OCI-LY7 (cell line): ENCODE measurements around the gene ARHGAP31. TPM values are rescaled to one million over a fixed set of nuclear protein-coding genes. Genes with fewer than 3 reads are reported as not detected.
A peak's percentile ranks its signal among the peaks of the same experiment; 100 is the strongest.

Experiments
- BruUV-seq: library from RNA; stranded (reverse); fragments of 400-500 nt; replicated peaks from 2 replicates; lab custom pipeline; 2021; lab: Mats Ljungman, UMichigan
- CTCF ChIA-PET: fragments of 300-600 bp; sonication (Branson Sonifier 250); formaldehyde crosslinking; loops from one replicate; lab custom pipeline; 2022; ENCODE audit warnings: antibody characterized with exemption; ENCODE audit not compliant: unreplicated experiment; lab: Charles Lee
- POLR2A ChIA-PET: fragments of 300-600 bp; sonication (Branson Sonifier 250); formaldehyde crosslinking; loops from one replicate; lab custom pipeline; 2022; ENCODE audit warnings: antibody characterized with exemption; lab: Charles Lee
- DNase-seq: peaks from one replicate; pipeline ENCODE4 v3.0.0-alpha.2; 2015; ENCODE audit warnings: low spot score
- H2AFZ ChIP-seq: fragments of 200-600 bp; sonication (generic), shearing (Covaris generic); 2 replicates; pipeline ENCODE4 v1.6.1; 2014; ENCODE audit warnings: mild to moderate bottlenecking, antibody characterized with exemption, low read length, moderate library complexity
- H3K27ac ChIP-seq: fragments of 200-600 bp; sonication (generic); 2 replicates; pipeline ENCODE4 v1.5.1; 2014; ENCODE audit warnings: mixed run types, low read depth, mild to moderate bottlenecking, moderate library complexity, low read length, inconsistent platforms; ENCODE audit not compliant: poor library complexity, severe bottlenecking
- H3K36me3 ChIP-seq: fragments of 200-600 bp; sonication (generic); 2 replicates; pipeline ENCODE4 v1.6.1; 2014; ENCODE audit warnings: mild to moderate bottlenecking, antibody characterized with exemption, low read length, moderate library complexity, mixed read lengths; ENCODE audit not compliant: insufficient read depth
- H3K4me1 ChIP-seq: fragments of 200-600 bp; sonication (generic); 2 replicates; pipeline ENCODE4 v1.5.1; 2014; ENCODE audit warnings: mild to moderate bottlenecking, low read length; ENCODE audit not compliant: insufficient read depth, poor library complexity, severe bottlenecking
- H3K4me2 ChIP-seq: fragments of 200-600 bp; sonication (generic); 2 replicates; pipeline ENCODE4 v1.6.1; 2014; ENCODE audit warnings: mild to moderate bottlenecking, low read length
- H3K4me3 ChIP-seq: fragments of 200-600 bp; sonication (generic); 2 replicates; pipeline ENCODE4 v1.5.1; 2014; ENCODE audit warnings: mild to moderate bottlenecking, low read depth, low read length; ENCODE audit not compliant: poor library complexity, severe bottlenecking
- H3K79me2 ChIP-seq: fragments of 200-600 bp; sonication (generic); 2 replicates; pipeline ENCODE4 v1.6.1; 2016; ENCODE audit warnings: low read depth, mild to moderate bottlenecking, low read length, moderate library complexity, mixed read lengths; ENCODE audit not compliant: insufficient read depth
- H3K9me2 ChIP-seq: fragments of 200-600 bp; sonication (generic); 2 replicates; pipeline ENCODE4 v1.6.1; 2016; ENCODE audit warnings: mild to moderate bottlenecking, low read length, mixed read lengths; ENCODE audit not compliant: insufficient read depth
- H3K9me3 ChIP-seq: fragments of 200-600 bp; sonication (generic); 2 replicates; pipeline ENCODE4 v1.6.1; 2014; ENCODE audit warnings: mild to moderate bottlenecking, mixed run types, low read length, mixed read lengths
- H4K20me1 ChIP-seq: fragments of 200-600 bp; sonication (generic); 2 replicates; pipeline ENCODE4 v1.6.1; 2014; ENCODE audit warnings: mild to moderate bottlenecking, antibody characterized with exemption, low read length, moderate library complexity, mixed read lengths; ENCODE audit not compliant: insufficient read depth
- CTCF ChIP-seq: fragments of 200-600 bp; sonication (generic); conservative IDR thresholded peaks from 2 replicates; pipeline ENCODE4 v1.5.1; 2014; ENCODE audit warnings: mild to moderate bottlenecking, antibody characterized with exemption, low read length, moderate library complexity, mixed read lengths
- EZH2phosphoT487 ChIP-seq: fragments of 200-600 bp; sonication (generic); IDR thresholded peaks from 2 replicates; pipeline ENCODE4 v1.6.1; 2018; ENCODE audit warnings: low read depth, borderline replicate concordance, mild to moderate bottlenecking, mixed run types, antibody characterized with exemption, low read length, moderate library complexity, mixed read lengths
- intact Hi-C: fragments of 100-400 bp; cut with micrococcal nuclease; formaldehyde crosslinking; loops from one replicate; pipeline ENCODE4 v1.10.0; 2022; ENCODE audit not compliant: unreplicated experiment
- total RNA-seq, 2 experiments: library from RNA; depleted of rRNA in 1 of 2; stranded (reverse); fragments of >200 nt in 1 of 2; shearing (Covaris generic) in 1 of 2; gene quantifications; 2 replicates each; pipeline ENCODE4 v1.2.3, GENCODE V29; 2014 to 2022

Gene ARHGAP31
- total RNA-seq, 2 experiments from 2014 or later: 2.8 to 4.1 TPM

GRCh38 chr3:119296727-119297122 is 2.5 kb downstream of the ARHGAP31 start:
- intact Hi-C loops: loop anchor here (5.0 kb wide), 1 partner anchor 56 kb away; no protein-coding TSS in a partner anchor
- H3K27ac ChIP-seq: no peak overlapping the region
- H3K79me2 ChIP-seq: no peaks in the 10 kb centered on the region
- H4K20me1 ChIP-seq: no peaks in the 10 kb centered on the region
- BruUV-seq: no TSS peak
- no peaks in the 10 kb centered on the region for H3K9me2 ChIP-seq
- H3K4me3 ChIP-seq: no peak overlapping the region
- CTCF ChIA-PET: interaction anchor here (1.2 kb wide), 1 partner anchor 56 kb away, joined by 4 read pairs; no protein-coding TSS in a partner anchor
- no peak for TF ChIP-seq EZH2phosphoT487
- no peak for TF ChIP-seq CTCF
- no peaks in the 10 kb centered on the region for H3K9me3 ChIP-seq
- POLR2A ChIA-PET: interaction anchor here (0.6 to 2.0 kb wide), 4 partner anchors 10 to 166 kb away, joined by 3 to 4 read pairs (median 3); no protein-coding TSS in a partner anchor
- H3K4me2 ChIP-seq: peak overlapping the region; percentile 97; the same call in 1 of the 2 replicates
- H3K4me1 ChIP-seq: peaks cover 37% of the 10 kb centered on the region
- H3K36me3 ChIP-seq: no peaks in the 10 kb centered on the region
- no peak overlapping the region for H2AFZ ChIP-seq
- DNase-seq: no peak

GRCh38 chr3:119297169-119297568 is 3.0 kb downstream of the ARHGAP31 start:
- no peaks in the 10 kb centered on the region for H3K36me3 ChIP-seq
- H3K4me1 ChIP-seq: peaks cover 37% of the 10 kb centered on the region
- ChIA-PET CTCF (interaction anchor here (0.6 to 1.2 kb wide), 2 partner anchors 25 to 56 kb away, joined by 4 read pairs; no protein-coding TSS in a partner anchor), POLR2A (interaction anchor here (0.6 to 2.0 kb wide), 6 partner anchors 10 to 849 kb away, joined by 3 to 4 read pairs (median 3); no protein-coding TSS in a partner anchor)
- no peaks in the 10 kb centered on the region for H4K20me1 ChIP-seq
- no peaks in the 10 kb centered on the region for H3K9me2 ChIP-seq
- H3K9me3 ChIP-seq: no peaks in the 10 kb centered on the region
- H3K4me2 ChIP-seq: no peak overlapping the region
- no peak overlapping the region for H2AFZ ChIP-seq
- no peak overlapping the region for H3K27ac ChIP-seq
- intact Hi-C loops: loop anchor here (5.0 kb wide), 1 partner anchor 55 kb away; no protein-coding TSS in a partner anchor
- no peak for DNase-seq
- no peak for TF ChIP-seq CTCF
- TF ChIP-seq EZH2phosphoT487: no peak
- no TSS peak for BruUV-seq
- H3K79me2 ChIP-seq: no peaks in the 10 kb centered on the region
- H3K4me3 ChIP-seq: no peak overlapping the region

GRCh38 chr3:119298565-119298941 is 4.4 kb downstream of the ARHGAP31 start:
- no peak overlapping the region for H3K4me3 ChIP-seq
- POLR2A ChIA-PET: interaction anchor here (1.6 to 2.0 kb wide), 2 partner anchors 27 to 165 kb away, joined by 4 to 5 read pairs; partner anchors contain the start of gene TMEM39A
- intact Hi-C loops: loop anchor here (5.0 kb wide), 1 partner anchor 54 kb away; no protein-coding TSS in a partner anchor

More at GRCh38 chr3:119298565-119298941, 4.4 kb downstream of the ARHGAP31 start:
- CTCF ChIA-PET: no interaction called here
- BruUV-seq: no TSS peak
- H3K27ac ChIP-seq: no peak overlapping the region
- no peak overlapping the region for H2AFZ ChIP-seq
- H3K79me2 ChIP-seq: no peaks in the 10 kb centered on the region
- peaks cover 24% of the 10 kb centered on the region for H3K4me1 ChIP-seq
- H4K20me1 ChIP-seq: no peaks in the 10 kb centered on the region
- H3K9me2 ChIP-seq: no peaks in the 10 kb centered on the region
- DNase-seq: no peak
- no peak overlapping the region for H3K4me2 ChIP-seq
- H3K36me3 ChIP-seq: no peaks in the 10 kb centered on the region
- no peak for TF ChIP-seq EZH2phosphoT487
- TF ChIP-seq CTCF: no peak
- no peaks in the 10 kb centered on the region for H3K9me3 ChIP-seq
